ENCODE data around the gene DOCK1.

DNA sequence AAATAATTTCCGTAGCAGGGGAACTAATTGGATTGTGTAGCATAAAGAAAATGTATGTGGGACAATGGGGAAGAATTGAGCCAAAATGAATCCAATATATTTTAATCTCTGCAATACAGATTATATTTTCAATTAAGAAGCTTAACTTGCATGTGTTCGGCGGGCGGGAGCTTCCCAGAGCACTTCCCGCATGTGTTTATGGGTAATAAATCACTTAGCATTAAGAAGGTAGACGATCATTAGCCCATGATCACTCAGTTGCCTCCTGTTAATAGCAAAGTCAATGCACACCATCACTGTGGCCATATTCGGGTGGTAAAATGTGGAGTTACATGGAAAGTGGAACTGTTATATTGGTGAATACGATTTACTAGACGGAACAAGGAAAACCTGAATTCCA is 414.0 kb downstream of the DOCK1 start:
- TF ChIP-seq, protein P1, sequence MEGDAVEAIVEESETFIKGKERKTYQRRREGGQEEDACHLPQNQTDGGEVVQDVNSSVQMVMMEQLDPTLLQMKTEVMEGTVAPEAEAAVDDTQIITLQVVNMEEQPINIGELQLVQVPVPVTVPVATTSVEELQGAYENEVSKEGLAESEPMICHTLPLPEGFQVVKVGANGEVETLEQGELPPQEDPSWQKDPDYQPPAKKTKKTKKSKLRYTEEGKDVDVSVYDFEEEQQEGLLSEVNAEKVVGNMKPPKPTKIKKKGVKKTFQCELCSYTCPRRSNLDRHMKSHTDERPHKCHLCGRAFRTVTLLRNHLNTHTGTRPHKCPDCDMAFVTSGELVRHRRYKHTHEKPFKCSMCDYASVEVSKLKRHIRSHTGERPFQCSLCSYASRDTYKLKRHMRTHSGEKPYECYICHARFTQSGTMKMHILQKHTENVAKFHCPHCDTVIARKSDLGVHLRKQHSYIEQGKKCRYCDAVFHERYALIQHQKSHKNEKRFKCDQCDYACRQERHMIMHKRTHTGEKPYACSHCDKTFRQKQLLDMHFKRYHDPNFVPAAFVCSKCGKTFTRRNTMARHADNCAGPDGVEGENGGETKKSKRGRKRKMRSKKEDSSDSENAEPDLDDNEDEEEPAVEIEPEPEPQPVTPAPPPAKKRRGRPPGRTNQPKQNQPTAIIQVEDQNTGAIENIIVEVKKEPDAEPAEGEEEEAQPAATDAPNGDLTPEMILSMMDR (conservative IDR thresholded peaks at IDR 0.05; ENCODE audit: low read length), result no peak
- TF ChIP-seq EZH2phosphoT487 (IDR thresholded peaks at IDR 0.05; ENCODE audit: borderline replicate concordance), result no peak
